Inflammatory macrophage treated with lipopolysaccharide for 4 hours (primary cell): ENCODE measurements around the gene MTX3.

Experiments
- DNase-seq: peaks from one replicate; pipeline ENCODE4 v3.0.0-alpha.2; 2020

MTX3 gene

DNA sequence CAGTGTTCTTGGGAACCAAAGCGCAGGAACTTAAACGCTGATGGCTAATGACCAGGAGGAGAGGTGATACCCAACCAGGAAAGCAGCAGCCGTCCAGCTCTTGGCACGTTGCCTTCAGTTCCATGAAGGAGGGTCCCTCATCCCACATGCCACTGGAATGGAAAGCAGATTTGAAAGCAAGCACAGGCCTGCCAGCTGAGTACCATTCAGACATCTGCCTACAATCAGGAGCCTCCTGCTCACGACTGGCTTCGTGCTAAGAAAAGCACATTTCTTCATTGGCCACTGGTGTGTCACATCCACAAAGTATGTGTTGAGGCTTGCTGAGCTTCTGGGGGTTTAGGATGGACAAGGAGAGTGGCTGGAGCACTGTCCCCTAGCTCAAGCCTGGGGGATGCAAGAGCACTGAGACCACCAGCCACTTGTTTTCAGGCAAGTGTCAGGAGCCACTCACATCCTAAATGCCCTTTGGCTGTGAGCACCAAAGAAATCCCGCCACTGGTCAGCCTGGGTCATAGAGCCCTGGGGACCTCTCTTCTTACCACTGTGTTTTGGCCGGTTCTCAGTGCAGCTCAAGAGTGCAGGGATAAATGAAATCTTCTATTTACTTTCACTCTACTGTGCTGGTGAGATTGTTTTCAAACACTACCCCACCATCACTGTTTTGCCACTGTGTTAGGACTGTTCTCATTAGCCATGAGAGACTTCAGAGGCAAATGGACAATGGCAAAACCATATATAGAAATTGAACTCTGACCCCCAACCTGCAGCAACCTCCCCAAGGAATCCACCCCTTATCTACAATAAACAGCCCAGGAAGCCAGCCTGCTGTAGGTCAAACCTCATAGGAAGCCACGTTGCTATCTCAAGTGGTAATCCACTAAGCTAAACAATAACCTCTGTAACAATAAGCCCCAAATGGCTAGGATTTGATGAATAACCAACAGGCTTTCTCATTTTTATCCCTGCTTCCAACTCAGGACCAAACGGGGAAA, 58.3 kb downstream of the MTX3 start:
- DNase-seq: no peak

DNA sequence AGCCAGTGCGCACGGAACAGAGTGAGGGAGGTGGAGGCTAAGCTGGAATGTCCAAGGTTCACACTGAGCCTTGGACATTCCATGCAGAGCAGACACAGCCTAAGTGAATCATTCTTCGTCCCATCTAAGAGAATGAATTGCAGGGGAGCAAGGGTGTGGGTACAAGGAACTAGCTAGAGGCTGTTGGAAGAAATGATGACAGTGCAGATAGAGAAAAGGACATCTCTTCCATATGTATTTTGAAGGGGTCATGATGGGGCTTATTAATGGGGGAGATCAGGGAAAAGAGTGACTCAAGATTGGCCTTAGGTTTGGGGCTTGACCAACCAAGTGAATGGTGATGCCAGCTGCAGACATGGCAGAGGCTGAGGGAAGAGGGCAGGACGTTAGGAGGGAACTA, 59.2 kb downstream of the MTX3 start:
- DNase-seq: no peak

DNA sequence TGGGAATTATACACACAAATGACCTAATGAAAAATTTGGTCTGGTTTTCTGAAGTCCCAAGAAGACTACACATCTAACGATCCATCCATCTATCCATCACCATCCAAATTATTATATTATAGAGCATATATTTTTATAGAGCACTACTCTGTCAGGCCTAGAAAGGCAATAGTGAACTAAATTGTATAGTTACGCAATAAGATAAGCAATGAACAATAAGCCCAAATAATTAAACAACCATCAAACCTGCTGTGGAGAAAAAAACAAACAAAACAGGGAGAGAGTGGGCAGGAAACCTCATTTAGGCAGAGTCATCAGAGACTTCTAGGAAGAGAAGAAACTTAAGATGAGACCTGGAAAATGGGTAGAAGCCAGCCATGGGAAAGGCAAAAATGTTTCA, 59.7 kb downstream of the MTX3 start:
- no peak for DNase-seq

DNA sequence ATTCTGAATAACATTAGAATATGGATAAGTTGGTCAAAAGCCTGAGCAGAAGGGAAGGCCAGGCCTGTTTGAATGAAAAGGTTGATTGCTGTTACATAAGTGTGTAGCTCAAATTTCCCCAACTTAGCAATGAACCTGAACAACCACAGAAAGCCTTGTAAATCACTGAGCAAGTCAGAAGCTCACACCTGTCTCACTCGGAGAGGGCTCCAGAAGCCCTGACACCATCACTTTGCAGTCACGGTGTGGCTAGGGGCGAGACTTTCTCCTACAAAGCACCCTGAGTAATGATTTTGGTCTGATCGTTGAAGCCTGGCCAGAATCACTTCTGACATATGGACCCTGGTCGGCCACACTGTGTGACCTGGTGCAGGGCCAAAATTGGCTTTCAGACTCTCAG, 62.0 kb downstream of the MTX3 start:
- DNase-seq: no peak
